HepG2 (cell line): ENCODE results near the gene MAP3K4. TPM values are rescaled to one million over a fixed set of nuclear protein-coding genes. Genes with fewer than 3 reads are reported as not detected.

ENCODE experiments used
- CCDC6 ChIP-seq: sonication (generic); formaldehyde crosslinking; IDR thresholded peaks from 2 replicates; pipeline ENCODE4 v1.8.1; 2022; ENCODE audit warnings: mild to moderate bottlenecking, missing genetic modification reagents, moderate library complexity
- FOXC1 ChIP-seq: sonication (generic); formaldehyde crosslinking; IDR thresholded peaks from 2 replicates; pipeline ENCODE4 v1.8.0; 2022; ENCODE audit warnings: mild to moderate bottlenecking, missing genetic modification reagents, borderline replicate concordance
- HIVEP1 ChIP-seq: sonication (generic); formaldehyde crosslinking; IDR thresholded peaks from 2 replicates; pipeline ENCODE4 v1.4.0; 2020; ENCODE audit warnings: mild to moderate bottlenecking, missing genetic modification reagents
- NCOA1 ChIP-seq: sonication (generic); formaldehyde crosslinking; IDR thresholded peaks from 2 replicates; pipeline ENCODE4 v1.9.0; 2021; ENCODE audit warnings: missing genetic modification reagents
- SMC3 ChIP-seq: IDR thresholded peaks from 2 replicates; pipeline ENCODE4 v1.6.1; 2011; ENCODE audit warnings: low read length, improper control_type of control experiment
- SRY ChIP-seq: sonication (generic); formaldehyde crosslinking; IDR thresholded peaks from 2 replicates; pipeline ENCODE4 v1.8.0; 2022; ENCODE audit warnings: mild to moderate bottlenecking, missing genetic modification reagents
- TAF1 ChIP-seq: sonication (generic); formaldehyde crosslinking; IDR thresholded peaks from 2 replicates; pipeline ENCODE4 v1.4.0; 2020; ENCODE audit warnings: missing genetic modification reagents
- XBP1 ChIP-seq: sonication (generic); formaldehyde crosslinking; IDR thresholded peaks from 2 replicates; pipeline ENCODE4 v1.5.0; 2020; ENCODE audit warnings: missing genetic modification reagents
- ZNF20 ChIP-seq: sonication (generic); formaldehyde crosslinking; IDR thresholded peaks from 2 replicates; pipeline ENCODE4 v1.4.0; 2020; ENCODE audit warnings: mild to moderate bottlenecking, moderate library complexity, missing genetic modification reagents
- ZNF24 ChIP-seq: fragments of 450-650 bp; IDR thresholded peaks from 2 replicates; pipeline ENCODE4 v1.6.1; 2017; ENCODE audit warnings: antibody characterized with exemption, mild to moderate bottlenecking
- ZNF768 ChIP-seq: sonication (generic); formaldehyde crosslinking; IDR thresholded peaks from 2 replicates; pipeline ENCODE4 v1.4.0; 2020; ENCODE audit warnings: missing genetic modification reagents
- polyA plus RNA-seq, 8 experiments: library from polyadenylated mRNA; depleted of rRNA in 3 of 8; stranded (reverse) in 7 of 8; unstranded in 1 of 8; fragments of >200 nt; fragmentation: Illumina TruSeq in 4 of 8; extraction: Trizol in 4 of 8; gene quantifications; 2 replicates each; pipeline versions ENCODE4 v1.2.1 to v1.2.3, GENCODE V29; 2011 to 2016; ENCODE audit warnings: low read depth in 4 of 8, missing spikeins in 1 of 8, mixed read lengths in 1 of 8; ENCODE audit not compliant: insufficient read depth in 1 of 8
- total RNA-seq, 5 experiments: library from RNA; depleted of rRNA; stranded (reverse); fragments of >200 nt; fragmentation: Illumina TruSeq; extraction: Trizol; gene quantifications; 2 replicates each; pipeline ENCODE4 v1.2.3, GENCODE V29; 2016; ENCODE audit warnings: low read depth in 1 of 5
- TF ChIP-seq, protein P1 (sequence below): sonication (generic); formaldehyde crosslinking; conservative IDR thresholded peaks from 2 replicates; pipeline ENCODE4 v1.4.0; 2020; ENCODE audit warnings: missing genetic modification reagents
- TF ChIP-seq, protein P2 (sequence below): sonication (generic); formaldehyde crosslinking; IDR thresholded peaks from 2 replicates; pipeline ENCODE4 v1.5.0; 2020; ENCODE audit warnings: missing genetic modification reagents, mild to moderate bottlenecking, borderline replicate concordance
- TF ChIP-seq, protein P3 (sequence below): sonication (generic); formaldehyde crosslinking; IDR thresholded peaks from 2 replicates; pipeline ENCODE4 v1.4.0; 2020; ENCODE audit warnings: missing genetic modification reagents, borderline replicate concordance
- TF ChIP-seq, protein P4 (sequence below): sonication (generic); formaldehyde crosslinking; IDR thresholded peaks from 2 replicates; pipeline ENCODE4 v1.5.0; 2020; ENCODE audit warnings: mild to moderate bottlenecking, missing genetic modification reagents
- TF ChIP-seq, protein P5 (sequence below): sonication (generic); formaldehyde crosslinking; IDR thresholded peaks from 2 replicates; pipeline ENCODE4 v1.4.0; 2020; ENCODE audit warnings: missing genetic modification reagents

The MAP3K4 gene
- total and polyA plus RNA-seq, 2 of the 13 experiments (the other 11 are each of a cell fraction or from before 2014, with no cell fraction given): 12.9 to 33.6 TPM

DNA sequence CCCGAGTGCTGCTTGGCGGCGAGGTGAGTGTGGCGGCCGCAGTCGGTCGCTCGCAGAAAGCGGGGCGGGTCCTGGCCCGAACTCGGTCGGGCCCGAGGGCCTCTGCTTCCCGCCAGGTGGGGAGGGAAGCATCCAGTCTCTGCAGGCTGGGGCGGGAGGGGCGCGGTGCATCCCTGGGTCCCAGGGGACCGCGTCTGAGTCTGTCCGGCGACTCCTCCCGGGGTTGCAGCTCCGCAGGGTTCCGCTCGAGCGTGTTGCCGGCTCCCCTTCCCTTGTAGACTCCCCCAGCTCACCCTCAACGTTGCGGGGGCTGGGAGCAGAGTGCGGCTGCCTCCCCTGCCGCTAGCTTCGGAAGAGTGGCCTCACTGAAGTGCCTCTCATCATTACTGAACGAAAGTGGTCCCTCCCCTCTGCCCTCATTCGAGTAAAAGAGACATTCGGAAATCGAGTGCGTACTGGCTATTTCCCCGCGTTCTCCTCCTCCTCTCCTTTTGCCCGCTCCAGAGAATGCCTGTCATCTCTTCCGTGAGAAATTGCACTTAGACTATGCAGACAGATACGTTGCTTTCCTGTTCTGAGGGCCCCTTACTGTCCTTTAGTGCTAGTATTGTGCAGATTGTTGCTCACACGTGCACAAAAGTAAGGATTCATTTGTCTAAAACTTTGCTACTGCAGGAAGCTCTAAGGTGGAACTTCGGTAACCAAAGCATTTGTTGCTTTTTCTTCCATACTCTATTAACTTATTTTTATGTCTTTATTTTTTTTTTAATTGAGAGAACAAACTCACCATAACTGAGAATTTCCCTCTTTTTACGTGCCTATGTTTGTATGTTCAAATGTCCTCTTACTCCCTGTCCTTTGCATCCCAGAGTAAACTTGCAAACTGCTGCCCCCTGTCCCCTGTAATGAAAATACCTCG, 751 bp downstream of the MAP3K4 start (continued):
- TF ChIP-seq ZNF20 (CRISPR knock-in tag): no peak; the same call in 1 of the 2 replicates
- TF ChIP-seq SMC3: peak; percentile 55; the same call in 1 of the 2 replicates
- TF ChIP-seq, protein P1, sequence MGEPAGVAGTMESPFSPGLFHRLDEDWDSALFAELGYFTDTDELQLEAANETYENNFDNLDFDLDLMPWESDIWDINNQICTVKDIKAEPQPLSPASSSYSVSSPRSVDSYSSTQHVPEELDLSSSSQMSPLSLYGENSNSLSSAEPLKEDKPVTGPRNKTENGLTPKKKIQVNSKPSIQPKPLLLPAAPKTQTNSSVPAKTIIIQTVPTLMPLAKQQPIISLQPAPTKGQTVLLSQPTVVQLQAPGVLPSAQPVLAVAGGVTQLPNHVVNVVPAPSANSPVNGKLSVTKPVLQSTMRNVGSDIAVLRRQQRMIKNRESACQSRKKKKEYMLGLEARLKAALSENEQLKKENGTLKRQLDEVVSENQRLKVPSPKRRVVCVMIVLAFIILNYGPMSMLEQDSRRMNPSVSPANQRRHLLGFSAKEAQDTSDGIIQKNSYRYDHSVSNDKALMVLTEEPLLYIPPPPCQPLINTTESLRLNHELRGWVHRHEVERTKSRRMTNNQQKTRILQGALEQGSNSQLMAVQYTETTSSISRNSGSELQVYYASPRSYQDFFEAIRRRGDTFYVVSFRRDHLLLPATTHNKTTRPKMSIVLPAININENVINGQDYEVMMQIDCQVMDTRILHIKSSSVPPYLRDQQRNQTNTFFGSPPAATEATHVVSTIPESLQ (CRISPR knock-in tag): no peak
- 0 out of 2 replicates have a peak, but pooled peaks have one; percentile 31 for TF ChIP-seq HIVEP1
- peak; percentile 75; the same call in 1 of the 2 replicates for TF ChIP-seq ZNF768 (CRISPR knock-in tag)
- TF ChIP-seq, protein P2, sequence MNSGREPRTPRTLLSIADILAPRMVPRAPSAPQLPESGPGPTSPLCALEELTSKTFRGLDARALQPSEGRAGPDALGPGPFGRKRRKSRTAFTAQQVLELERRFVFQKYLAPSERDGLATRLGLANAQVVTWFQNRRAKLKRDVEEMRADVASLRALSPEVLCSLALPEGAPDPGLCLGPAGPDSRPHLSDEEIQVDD (CRISPR knock-in tag): no peak
- no peak for TF ChIP-seq CCDC6 (CRISPR knock-in tag)
- TF ChIP-seq, protein P3, sequence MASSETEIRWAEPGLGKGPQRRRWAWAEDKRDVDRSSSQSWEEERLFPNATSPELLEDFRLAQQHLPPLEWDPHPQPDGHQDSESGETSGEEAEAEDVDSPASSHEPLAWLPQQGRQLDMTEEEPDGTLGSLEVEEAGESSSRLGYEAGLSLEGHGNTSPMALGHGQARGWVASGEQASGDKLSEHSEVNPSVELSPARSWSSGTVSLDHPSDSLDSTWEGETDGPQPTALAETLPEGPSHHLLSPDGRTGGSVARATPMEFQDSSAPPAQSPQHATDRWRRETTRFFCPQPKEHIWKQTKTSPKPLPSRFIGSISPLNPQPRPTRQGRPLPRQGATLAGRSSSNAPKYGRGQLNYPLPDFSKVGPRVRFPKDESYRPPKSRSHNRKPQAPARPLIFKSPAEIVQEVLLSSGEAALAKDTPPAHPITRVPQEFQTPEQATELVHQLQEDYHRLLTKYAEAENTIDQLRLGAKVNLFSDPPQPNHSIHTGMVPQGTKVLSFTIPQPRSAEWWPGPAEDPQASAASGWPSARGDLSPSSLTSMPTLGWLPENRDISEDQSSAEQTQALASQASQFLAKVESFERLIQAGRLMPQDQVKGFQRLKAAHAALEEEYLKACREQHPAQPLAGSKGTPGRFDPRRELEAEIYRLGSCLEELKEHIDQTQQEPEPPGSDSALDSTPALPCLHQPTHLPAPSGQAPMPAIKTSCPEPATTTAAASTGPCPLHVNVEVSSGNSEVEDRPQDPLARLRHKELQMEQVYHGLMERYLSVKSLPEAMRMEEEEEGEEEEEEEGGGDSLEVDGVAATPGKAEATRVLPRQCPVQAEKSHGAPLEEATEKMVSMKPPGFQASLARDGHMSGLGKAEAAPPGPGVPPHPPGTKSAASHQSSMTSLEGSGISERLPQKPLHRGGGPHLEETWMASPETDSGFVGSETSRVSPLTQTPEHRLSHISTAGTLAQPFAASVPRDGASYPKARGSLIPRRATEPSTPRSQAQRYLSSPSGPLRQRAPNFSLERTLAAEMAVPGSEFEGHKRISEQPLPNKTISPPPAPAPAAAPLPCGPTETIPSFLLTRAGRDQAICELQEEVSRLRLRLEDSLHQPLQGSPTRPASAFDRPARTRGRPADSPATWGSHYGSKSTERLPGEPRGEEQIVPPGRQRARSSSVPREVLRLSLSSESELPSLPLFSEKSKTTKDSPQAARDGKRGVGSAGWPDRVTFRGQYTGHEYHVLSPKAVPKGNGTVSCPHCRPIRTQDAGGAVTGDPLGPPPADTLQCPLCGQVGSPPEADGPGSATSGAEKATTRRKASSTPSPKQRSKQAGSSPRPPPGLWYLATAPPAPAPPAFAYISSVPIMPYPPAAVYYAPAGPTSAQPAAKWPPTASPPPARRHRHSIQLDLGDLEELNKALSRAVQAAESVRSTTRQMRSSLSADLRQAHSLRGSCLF (CRISPR knock-in tag): no peak
- TF ChIP-seq ZNF24: no peak
- TF ChIP-seq, protein P4, sequence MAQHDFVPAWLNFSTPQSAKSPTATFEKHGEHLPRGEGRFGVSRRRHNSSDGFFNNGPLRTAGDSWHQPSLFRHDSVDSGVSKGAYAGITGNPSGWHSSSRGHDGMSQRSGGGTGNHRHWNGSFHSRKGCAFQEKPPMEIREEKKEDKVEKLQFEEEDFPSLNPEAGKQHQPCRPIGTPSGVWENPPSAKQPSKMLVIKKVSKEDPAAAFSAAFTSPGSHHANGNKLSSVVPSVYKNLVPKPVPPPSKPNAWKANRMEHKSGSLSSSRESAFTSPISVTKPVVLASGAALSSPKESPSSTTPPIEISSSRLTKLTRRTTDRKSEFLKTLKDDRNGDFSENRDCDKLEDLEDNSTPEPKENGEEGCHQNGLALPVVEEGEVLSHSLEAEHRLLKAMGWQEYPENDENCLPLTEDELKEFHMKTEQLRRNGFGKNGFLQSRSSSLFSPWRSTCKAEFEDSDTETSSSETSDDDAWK (CRISPR knock-in tag): no peak
- no peak for TF ChIP-seq XBP1 (CRISPR knock-in tag)
- no peak for TF ChIP-seq NCOA1 (CRISPR knock-in tag)
- 0 out of 2 replicates have a peak, but pooled peaks have one; percentile 22 for TF ChIP-seq SRY (CRISPR knock-in tag)
- TF ChIP-seq TAF1 (CRISPR knock-in tag): no peak; the same call in 1 of the 2 replicates
- 0 out of 2 replicates have a peak, but pooled peaks have one; percentile 40 for TF ChIP-seq FOXC1
- TF ChIP-seq, protein P5, sequence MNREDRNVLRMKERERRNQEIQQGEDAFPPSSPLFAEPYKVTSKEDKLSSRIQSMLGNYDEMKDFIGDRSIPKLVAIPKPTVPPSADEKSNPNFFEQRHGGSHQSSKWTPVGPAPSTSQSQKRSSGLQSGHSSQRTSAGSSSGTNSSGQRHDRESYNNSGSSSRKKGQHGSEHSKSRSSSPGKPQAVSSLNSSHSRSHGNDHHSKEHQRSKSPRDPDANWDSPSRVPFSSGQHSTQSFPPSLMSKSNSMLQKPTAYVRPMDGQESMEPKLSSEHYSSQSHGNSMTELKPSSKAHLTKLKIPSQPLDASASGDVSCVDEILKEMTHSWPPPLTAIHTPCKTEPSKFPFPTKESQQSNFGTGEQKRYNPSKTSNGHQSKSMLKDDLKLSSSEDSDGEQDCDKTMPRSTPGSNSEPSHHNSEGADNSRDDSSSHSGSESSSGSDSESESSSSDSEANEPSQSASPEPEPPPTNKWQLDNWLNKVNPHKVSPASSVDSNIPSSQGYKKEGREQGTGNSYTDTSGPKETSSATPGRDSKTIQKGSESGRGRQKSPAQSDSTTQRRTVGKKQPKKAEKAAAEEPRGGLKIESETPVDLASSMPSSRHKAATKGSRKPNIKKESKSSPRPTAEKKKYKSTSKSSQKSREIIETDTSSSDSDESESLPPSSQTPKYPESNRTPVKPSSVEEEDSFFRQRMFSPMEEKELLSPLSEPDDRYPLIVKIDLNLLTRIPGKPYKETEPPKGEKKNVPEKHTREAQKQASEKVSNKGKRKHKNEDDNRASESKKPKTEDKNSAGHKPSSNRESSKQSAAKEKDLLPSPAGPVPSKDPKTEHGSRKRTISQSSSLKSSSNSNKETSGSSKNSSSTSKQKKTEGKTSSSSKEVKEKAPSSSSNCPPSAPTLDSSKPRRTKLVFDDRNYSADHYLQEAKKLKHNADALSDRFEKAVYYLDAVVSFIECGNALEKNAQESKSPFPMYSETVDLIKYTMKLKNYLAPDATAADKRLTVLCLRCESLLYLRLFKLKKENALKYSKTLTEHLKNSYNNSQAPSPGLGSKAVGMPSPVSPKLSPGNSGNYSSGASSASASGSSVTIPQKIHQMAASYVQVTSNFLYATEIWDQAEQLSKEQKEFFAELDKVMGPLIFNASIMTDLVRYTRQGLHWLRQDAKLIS: no peak
